ENCODE measurements around the gene PLEKHN1.
"Not testable (repeated sequence)": the region's sequence is repeated elsewhere in the genome, so short reads cannot be mapped to it uniquely, and the experiment has no call there.

GRCh38 chr1:1012736-1013104 lies 46.4 kb downstream of the PLEKHN1 start:
- not testable (repeated sequence) for TF ChIP-seq CTCF, POLR2AphosphoS5 (IDR thresholded peaks at IDR 0.05)

Data from transverse colon (tissue), 4 donors.